ENCODE measurements around the gene NAV3.

The NAV3 gene

DNA sequence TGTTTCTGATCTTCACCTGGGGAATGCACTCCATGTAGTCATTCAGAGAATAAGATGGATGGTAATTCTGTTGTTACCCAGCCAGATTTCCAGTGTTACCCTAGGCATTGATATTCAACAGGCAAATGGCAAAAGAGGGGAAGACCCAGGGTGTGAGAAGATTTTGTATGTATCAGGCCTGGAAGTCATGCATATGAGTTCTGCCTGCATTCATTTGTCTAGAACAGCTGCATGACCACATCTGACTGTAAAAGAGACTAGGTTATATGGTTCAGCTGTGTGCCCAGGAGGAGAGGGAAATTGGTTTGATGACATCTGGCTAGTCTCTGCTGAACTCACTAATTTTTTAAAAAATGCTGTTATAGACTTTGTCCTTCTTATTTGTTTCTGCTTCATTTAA is 224.9 kb downstream of the NAV3 start:
- TF ChIP-seq, protein P1, sequence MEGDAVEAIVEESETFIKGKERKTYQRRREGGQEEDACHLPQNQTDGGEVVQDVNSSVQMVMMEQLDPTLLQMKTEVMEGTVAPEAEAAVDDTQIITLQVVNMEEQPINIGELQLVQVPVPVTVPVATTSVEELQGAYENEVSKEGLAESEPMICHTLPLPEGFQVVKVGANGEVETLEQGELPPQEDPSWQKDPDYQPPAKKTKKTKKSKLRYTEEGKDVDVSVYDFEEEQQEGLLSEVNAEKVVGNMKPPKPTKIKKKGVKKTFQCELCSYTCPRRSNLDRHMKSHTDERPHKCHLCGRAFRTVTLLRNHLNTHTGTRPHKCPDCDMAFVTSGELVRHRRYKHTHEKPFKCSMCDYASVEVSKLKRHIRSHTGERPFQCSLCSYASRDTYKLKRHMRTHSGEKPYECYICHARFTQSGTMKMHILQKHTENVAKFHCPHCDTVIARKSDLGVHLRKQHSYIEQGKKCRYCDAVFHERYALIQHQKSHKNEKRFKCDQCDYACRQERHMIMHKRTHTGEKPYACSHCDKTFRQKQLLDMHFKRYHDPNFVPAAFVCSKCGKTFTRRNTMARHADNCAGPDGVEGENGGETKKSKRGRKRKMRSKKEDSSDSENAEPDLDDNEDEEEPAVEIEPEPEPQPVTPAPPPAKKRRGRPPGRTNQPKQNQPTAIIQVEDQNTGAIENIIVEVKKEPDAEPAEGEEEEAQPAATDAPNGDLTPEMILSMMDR (IDR thresholded peaks at IDR 0.05; ENCODE audit: low read depth, low read length, missing control alignments): no peak
- no peak for DNase-seq (ENCODE audit: extremely low read depth, low read depth)
- H3K4me3 ChIP-seq (replicated peaks; ENCODE audit: low read depth, low read length): no peak overlapping the region

DNA sequence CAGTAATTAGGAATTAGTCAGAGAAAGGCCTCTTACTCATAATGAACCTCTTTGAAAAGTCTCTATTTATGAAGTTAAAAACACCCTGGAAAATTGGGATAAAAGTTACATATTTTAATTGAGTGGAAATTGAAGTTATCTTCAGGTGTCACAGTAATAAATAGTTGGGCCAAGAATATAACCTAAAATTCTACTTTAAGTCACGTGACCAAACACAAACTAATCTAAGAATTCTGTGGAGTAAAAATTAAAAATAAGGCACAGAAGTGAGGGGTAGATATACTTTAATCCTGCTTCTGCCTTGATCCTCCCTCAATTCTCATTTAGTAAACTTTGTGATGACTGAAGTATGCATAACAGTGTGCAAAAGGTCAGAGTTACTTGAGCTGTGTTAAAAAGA is 226.4 kb downstream of the NAV3 start:
- H3K4me3 ChIP-seq (replicated peaks; ENCODE audit: low read depth, low read length): no peak overlapping the region
- no peak for DNase-seq (ENCODE audit: extremely low read depth, low read depth)
- TF ChIP-seq, protein P1 (IDR thresholded peaks at IDR 0.05; ENCODE audit: low read depth, low read length, missing control alignments): no peak

DNA sequence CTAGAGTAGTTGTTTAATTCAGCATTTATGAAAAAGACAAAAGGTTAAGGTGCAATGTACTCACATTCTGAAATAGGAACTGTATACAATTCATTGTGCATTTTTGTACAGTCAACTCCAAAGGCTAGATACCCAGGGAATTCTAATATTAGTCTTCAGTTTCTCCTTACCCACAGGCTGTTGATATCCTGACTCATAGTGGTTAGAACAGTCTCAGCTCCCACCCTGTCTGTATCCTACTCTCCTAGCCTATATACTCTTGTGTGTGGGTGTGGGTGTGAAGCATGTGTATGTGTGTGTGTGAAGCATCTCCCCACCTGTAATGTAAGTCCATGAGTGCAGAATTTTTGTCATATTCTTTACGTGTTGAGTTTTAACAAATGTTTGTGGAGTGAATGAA is 229.5 kb downstream of the NAV3 start:
- no peak for DNase-seq (ENCODE audit: extremely low read depth, low read depth)
- no peak overlapping the region for H3K4me3 ChIP-seq (replicated peaks; ENCODE audit: low read depth, low read length)
- TF ChIP-seq, protein P1 (IDR thresholded peaks at IDR 0.05; ENCODE audit: low read depth, low read length, missing control alignments): no peak

DNA sequence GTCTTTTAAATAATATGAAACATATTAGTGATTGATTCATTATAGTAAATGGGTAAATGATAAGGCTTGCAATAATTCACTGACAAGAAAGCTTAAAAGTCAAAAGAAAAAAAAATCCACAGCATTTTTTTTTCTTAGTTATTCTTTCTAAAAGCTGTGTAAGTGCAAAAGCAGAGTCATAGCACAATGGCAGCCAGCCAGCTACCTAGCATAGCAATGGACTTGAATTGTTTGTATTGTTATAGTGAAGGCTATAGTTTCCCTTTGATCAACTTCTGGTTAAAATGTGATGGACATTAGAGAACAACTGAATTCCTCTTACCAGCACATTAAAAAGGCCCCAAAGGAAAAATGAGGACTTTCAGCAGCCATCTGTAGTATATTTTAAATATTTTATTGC is 232.1 kb downstream of the NAV3 start:
- peak; percentile 14 for DNase-seq (ENCODE audit: extremely low read depth, low read depth)
- TF ChIP-seq, protein P1 (IDR thresholded peaks at IDR 0.05; ENCODE audit: low read depth, low read length, missing control alignments): no peak
- H3K4me3 ChIP-seq (replicated peaks; ENCODE audit: low read depth, low read length): no peak overlapping the region

DNA sequence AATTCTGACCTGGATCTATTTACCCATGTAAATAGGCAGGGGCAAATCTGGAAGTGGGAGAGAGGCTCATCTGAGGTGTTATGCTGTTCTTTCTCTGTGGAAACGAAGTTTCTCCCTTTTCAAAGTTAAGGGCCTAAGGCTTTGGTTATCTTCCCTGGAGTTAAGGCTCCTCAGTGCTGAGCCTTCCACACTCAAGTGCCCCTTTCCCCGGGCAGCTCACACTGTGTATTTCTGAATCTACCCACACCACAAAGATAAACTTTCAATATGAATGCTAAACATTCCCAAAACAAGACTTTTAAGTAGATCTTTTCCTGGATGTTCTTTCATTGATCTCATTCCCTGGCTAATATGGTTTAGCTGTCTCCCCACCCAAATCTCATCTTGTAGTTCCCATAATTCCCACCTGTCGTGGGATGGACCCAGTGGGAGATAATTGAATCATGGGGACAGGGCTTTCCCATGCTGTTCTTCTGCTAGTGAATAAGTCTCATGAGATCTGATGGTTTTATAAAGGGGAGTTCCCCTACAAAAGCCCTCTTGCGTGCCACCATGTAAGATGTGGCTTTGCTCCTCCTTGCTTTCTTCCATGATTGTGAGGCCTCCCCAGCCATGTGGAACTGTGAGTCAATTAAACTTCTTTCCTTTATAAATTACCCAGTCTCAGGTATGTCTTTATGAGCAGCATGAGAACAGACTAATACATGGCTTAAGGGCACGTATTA is 251.1 kb downstream of the NAV3 start:
- no peak overlapping the region for H3K4me3 ChIP-seq (replicated peaks; ENCODE audit: low read depth, low read length)
- DNase-seq (ENCODE audit: extremely low read depth, low read depth): no peak
- TF ChIP-seq, protein P1 (IDR thresholded peaks at IDR 0.05; ENCODE audit: low read depth, low read length, missing control alignments): no peak

DNA sequence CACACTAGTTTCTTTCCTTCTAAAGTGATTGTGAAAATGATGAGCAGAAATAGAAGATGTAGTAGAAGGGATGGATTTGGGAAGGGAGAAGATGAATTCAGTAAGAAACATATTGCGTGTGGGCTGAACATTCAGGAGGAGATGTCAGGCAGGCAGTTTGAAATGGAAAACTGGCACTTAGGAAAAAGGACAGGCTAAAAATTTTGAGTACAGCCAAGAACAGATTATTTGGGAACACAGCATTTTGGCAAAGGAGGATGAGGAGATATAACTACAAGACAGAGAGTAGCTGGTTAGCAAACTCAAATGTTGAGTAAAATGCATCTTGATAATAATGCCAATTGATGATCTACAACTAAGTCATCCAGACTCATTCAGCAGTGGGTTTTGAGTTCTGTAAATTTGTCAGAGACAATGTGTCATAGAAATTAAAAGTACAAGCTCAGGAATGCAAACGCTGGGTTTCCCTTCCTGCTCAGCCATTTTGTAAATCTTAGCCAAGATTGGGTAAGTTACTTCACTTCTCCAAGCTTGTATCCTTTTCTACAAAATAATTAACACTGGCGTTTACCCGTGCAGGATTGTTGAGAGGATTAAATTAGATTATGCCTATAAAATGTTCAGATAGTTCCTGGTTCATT is 255.0 kb downstream of the NAV3 start:
- DNase-seq (ENCODE audit: extremely low read depth, low read depth): no peak
- TF ChIP-seq, protein P1 (IDR thresholded peaks at IDR 0.05; ENCODE audit: low read depth, low read length, missing control alignments): no peak
- no peak overlapping the region for H3K4me3 ChIP-seq (replicated peaks; ENCODE audit: low read depth, low read length)
